Subcutaneous abdominal adipose tissue (tissue), 5 donors: ENCODE data around the gene ATXN7L3B.
A peak's percentile ranks its signal among the peaks of the same experiment; 100 is the strongest.

Experiments used
- H3K27ac ChIP-seq: one replicate; pipeline ENCODE4 v1.7.0; 2013; ENCODE audit warnings: low read depth, mild to moderate bottlenecking, inconsistent platforms, low read length, moderate library complexity
- H3K27me3 ChIP-seq, 5 donors: one replicate each; pipeline ENCODE4 v1.7.0; 2013; ENCODE audit warnings: low read length in 5 of 5, inconsistent platforms in 1 of 5; ENCODE audit not compliant: control insufficient read depth in 5 of 5, insufficient read depth in 4 of 5
- H3K36me3 ChIP-seq, 5 donors: one replicate each; pipeline ENCODE4 v1.7.0; 2013; ENCODE audit warnings: low read length in 5 of 5; ENCODE audit not compliant: control insufficient read depth in 5 of 5, insufficient read depth in 5 of 5
- H3K4me1 ChIP-seq, 5 donors: one replicate each; pipeline ENCODE4 v1.7.0; 2013; ENCODE audit warnings: low read length in 5 of 5, mild to moderate bottlenecking in 3 of 5, moderate library complexity in 1 of 5; ENCODE audit not compliant: control insufficient read depth in 5 of 5, insufficient read depth in 5 of 5
- H3K4me3 ChIP-seq, 5 donors: one replicate each; pipeline ENCODE4 v1.7.0; 2013; ENCODE audit warnings: low read length in 5 of 5, low read depth in 1 of 5
- H3K9ac ChIP-seq, 5 donors: one replicate each; pipeline ENCODE4 v1.7.0; 2013; ENCODE audit warnings: low read length in 5 of 5, mild to moderate bottlenecking in 4 of 5, moderate library complexity in 3 of 5
- H3K9me3 ChIP-seq, 5 donors: one replicate each; pipeline ENCODE4 v1.7.0; 2013; ENCODE audit warnings: low read length in 5 of 5; ENCODE audit not compliant: control insufficient read depth in 5 of 5
- donor health status: healthy.
- donor health status: healthy.
- donor health status: healthy.
- donor health status: healthy.
- donor health status: healthy.

The ATXN7L3B gene

GRCh38 chr12:74541074-74541473 is 3.4 kb downstream of the ATXN7L3B start:
- Histone ChIP-seq H3K9me3 (no peaks in the 10 kb centered on the region), H3K4me3 (peak overlapping the region in 2 of 5 donors; percentile 32 to 91), H3K36me3 (peaks cover 0 to 12% (median 4%) of the 10 kb centered on the region in 5 donors), H3K9ac (peak overlapping the region in 2 of 5 donors; percentile 25 to 43), H3K27ac (no peak overlapping the region), H3K4me1 (peaks cover 19 to 40% (median 35%) of the 10 kb centered on the region in 5 donors), H3K27me3 (no peaks in the 10 kb centered on the region)

GRCh38 chr12:74547249-74547648 is 9.6 kb downstream of the ATXN7L3B start:
- peaks cover 0 to 8% (median 0%) of the 10 kb centered on the region in 5 donors for H3K36me3 ChIP-seq
- no peaks in the 10 kb centered on the region for H3K9me3 ChIP-seq
- no peaks in the 10 kb centered on the region for H3K4me1 ChIP-seq
- no peak overlapping the region for H3K4me3 ChIP-seq
- no peak overlapping the region for H3K9ac ChIP-seq
- no peak overlapping the region for H3K27ac ChIP-seq
- H3K27me3 ChIP-seq: no peaks in the 10 kb centered on the region

GRCh38 chr12:74551291-74551690 is 13.7 kb downstream of the ATXN7L3B start:
- no peak overlapping the region for H3K27ac ChIP-seq
- no peak overlapping the region for H3K4me3 ChIP-seq
- no peaks in the 10 kb centered on the region for H3K27me3 ChIP-seq
- H3K9me3 ChIP-seq: no peaks in the 10 kb centered on the region
- H3K4me1 ChIP-seq: no peaks in the 10 kb centered on the region
- no peak overlapping the region for H3K9ac ChIP-seq
- H3K36me3 ChIP-seq: no peaks in the 10 kb centered on the region

GRCh38 chr12:74552201-74552600 is 14.6 kb downstream of the ATXN7L3B start:
- H3K9me3 ChIP-seq: no peaks in the 10 kb centered on the region
- H3K36me3 ChIP-seq: no peaks in the 10 kb centered on the region
- no peak overlapping the region for H3K4me3 ChIP-seq
- H3K27ac ChIP-seq: no peak overlapping the region
- no peaks in the 10 kb centered on the region for H3K27me3 ChIP-seq
- H3K4me1 ChIP-seq: no peaks in the 10 kb centered on the region
- no peak overlapping the region for H3K9ac ChIP-seq

DNA sequence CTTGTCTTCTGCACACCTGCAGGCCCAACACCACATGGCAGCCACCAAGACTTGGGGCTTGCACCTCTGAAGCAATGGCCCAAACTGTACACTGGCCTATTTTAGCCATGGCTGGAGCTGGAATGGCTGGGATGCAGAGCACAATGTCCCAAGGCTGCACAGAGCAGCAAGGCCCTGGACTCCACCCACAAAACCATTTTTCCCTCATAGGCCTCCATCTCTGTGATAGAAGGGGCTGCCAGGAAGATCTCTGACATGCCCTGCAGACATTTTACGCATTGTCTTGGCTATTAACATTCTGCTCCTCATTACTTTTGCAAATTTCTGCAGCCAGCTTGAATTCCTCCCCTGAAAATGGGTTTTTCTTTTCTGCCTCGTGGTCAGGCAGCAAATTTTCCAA is 22.1 kb downstream of the ATXN7L3B start:
- Histone ChIP-seq H3K9me3 (no peaks in the 10 kb centered on the region), H3K4me1 (no peaks in the 10 kb centered on the region), H3K4me3 (no peak overlapping the region)

GRCh38 chr12:74563927-74564326 is 26.3 kb downstream of the ATXN7L3B start:
- H3K9ac ChIP-seq: no peak overlapping the region
- H3K36me3 ChIP-seq: no peaks in the 10 kb centered on the region
- no peaks in the 10 kb centered on the region for H3K9me3 ChIP-seq
- H3K4me3 ChIP-seq: no peak overlapping the region
- no peak overlapping the region for H3K27ac ChIP-seq
- H3K4me1 ChIP-seq: no peaks in the 10 kb centered on the region
- no peaks in the 10 kb centered on the region for H3K27me3 ChIP-seq

More for the DNA sequence above, 22.1 kb downstream of the ATXN7L3B start:
- Histone ChIP-seq H3K27ac (no peak overlapping the region), H3K27me3 (no peaks in the 10 kb centered on the region), H3K36me3 (no peaks in the 10 kb centered on the region), H3K9ac (no peak overlapping the region)

- H3K27ac ChIP-seq: no peak overlapping the region
- peaks cover 0 to 1% (median 0%) of the 10 kb centered on the region in 5 donors for H3K9me3 ChIP-seq
- no peak overlapping the region for H3K9ac ChIP-seq
- no peak overlapping the region for H3K4me3 ChIP-seq
- H3K4me1 ChIP-seq: no peaks in the 10 kb centered on the region
- no peaks in the 10 kb centered on the region for H3K27me3 ChIP-seq
- no peaks in the 10 kb centered on the region for H3K36me3 ChIP-seq
These were observed 40.9 kb downstream of the ATXN7L3B start for GRCh38 chr12:74578486-74578885.

DNA sequence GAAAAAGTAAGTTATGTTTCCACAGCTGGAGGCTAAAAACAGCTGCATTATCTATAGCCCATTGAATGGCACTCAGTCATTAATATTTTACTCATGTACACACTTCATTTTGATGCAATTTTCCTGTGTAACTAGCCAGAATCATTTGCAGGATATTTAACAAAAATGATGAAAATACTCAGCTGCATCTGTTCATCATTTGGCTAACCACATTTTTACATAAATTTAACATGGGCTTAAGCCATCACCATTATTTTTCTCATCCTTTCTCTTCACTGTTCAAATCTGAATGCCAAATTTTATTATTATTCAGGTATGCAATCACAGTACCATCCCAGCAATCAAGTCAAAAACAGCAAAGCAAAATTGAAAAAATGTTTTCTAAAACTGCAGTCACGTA is 41.8 kb downstream of the ATXN7L3B start:
- Histone ChIP-seq H3K27ac (no peak overlapping the region), H3K4me3 (no peak overlapping the region), H3K27me3 (no peaks in the 10 kb centered on the region), H3K9ac (no peak overlapping the region), H3K9me3 (no peaks in the 10 kb centered on the region), H3K4me1 (no peaks in the 10 kb centered on the region), H3K36me3 (no peaks in the 10 kb centered on the region)

GRCh38 chr12:74579981-74580380 is 42.3 kb downstream of the ATXN7L3B start:
- Histone ChIP-seq H3K4me3 (no peak overlapping the region), H3K27ac (no peak overlapping the region), H3K9me3 (no peaks in the 10 kb centered on the region), H3K27me3 (no peaks in the 10 kb centered on the region), H3K4me1 (no peaks in the 10 kb centered on the region), H3K36me3 (no peaks in the 10 kb centered on the region), H3K9ac (no peak overlapping the region)

DNA sequence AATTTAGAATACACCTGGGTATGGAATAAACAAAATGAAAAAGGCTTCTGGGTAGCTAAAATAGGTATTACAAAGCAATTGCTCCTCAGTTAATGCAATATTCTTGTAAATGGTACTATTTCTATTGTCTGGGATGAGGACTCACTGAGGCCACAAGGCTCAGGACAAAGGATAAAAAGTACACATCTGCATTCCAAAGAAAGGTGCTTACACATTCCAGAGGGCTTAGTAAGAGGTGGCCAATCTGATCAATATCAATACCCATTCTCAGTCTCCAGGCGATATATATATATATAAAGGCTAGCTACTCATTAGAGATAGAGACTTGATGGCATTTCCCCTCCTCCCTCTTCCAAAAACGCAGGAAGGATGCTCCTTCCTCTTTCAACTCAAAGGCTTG is 43.8 kb downstream of the ATXN7L3B start:
- no peak overlapping the region for H3K9ac ChIP-seq
- no peak overlapping the region for H3K4me3 ChIP-seq
- no peaks in the 10 kb centered on the region for H3K4me1 ChIP-seq
- no peaks in the 10 kb centered on the region for H3K27me3 ChIP-seq
- H3K9me3 ChIP-seq: no peaks in the 10 kb centered on the region
- no peak overlapping the region for H3K27ac ChIP-seq
- H3K36me3 ChIP-seq: no peaks in the 10 kb centered on the region
